Measurements from ENCODE around the gene TBC1D1. TPM values are rescaled to one million over a fixed set of nuclear protein-coding genes. Genes with fewer than 3 reads are reported as not detected.

TBC1D1 gene
- total and polyA plus RNA-seq, 4 experiments from 2014 or later = 15.3 to 46.7 (median 34.3) TPM

- Mint-ChIP-seq H3K27me3 (no peaks in the 10 kb centered on the region), H3K9me3 (peaks cover 0 to 3% (median 0%) of the 10 kb centered on the region in 8 donors), H3K27ac (peak overlapping the region in 5 of 7 donors; percentile 49 to 90 (median 57)), H3K36me3 (no peaks in the 10 kb centered on the region), H3K4me1 (peaks cover 29 to 57% (median 44%) of the 10 kb centered on the region in 4 donors), H3K4me3 (peak overlapping the region in 5 of 8 donors; percentile 2 to 65 (median 32))
- Histone ChIP-seq H3K4me1 (ENCODE audit: insufficient read depth, low read length) (peaks cover 39% of the 10 kb centered on the region), H3K27me3 (ENCODE audit: insufficient read depth, low read length) (no peaks in the 10 kb centered on the region), H3K9me3 (ENCODE audit: control insufficient read depth in 1 of 2, low read length in 2 of 2) (no peaks in the 10 kb centered on the region), H3K36me3 (ENCODE audit: insufficient read depth, low read length) (no peaks in the 10 kb centered on the region), H3K27ac (ENCODE audit: low read depth, low read length) (no peak overlapping the region), H3K4me3 (ENCODE audit: low read length in 2 of 2) (no peak overlapping the region)
- POLR2A ChIA-PET (ENCODE audit: partially characterized antibody) = interaction anchor here (2.0 to 3.2 kb wide), 3 partner anchors 15 to 555 kb away, joined by 7 to 11 read pairs (median 8); no protein-coding TSS in a partner anchor
- no peak for DNase-seq
- CTCF ChIA-PET (ENCODE audit: partially characterized antibody) = interaction anchor here (0.7 to 13.4 kb wide), 7 partner anchors 21 to 553 kb away, joined by 4 to 292 read pairs (median 78); no protein-coding TSS in a partner anchor
- intact Hi-C loops (cut with micrococcal nuclease) = loop anchor here (5.0 kb wide), 1 partner anchor 681 kb away; the partner anchor contains the start of gene TLR6
Measured at GRCh38 chr4:38176165-38176564, 285.3 kb downstream of the TBC1D1 start.

GRCh38 chr4:38177035-38177546, 286.2 kb downstream of the TBC1D1 start:
- peak; percentile 57 to 72 (median 62) for DNase-seq
- peak overlapping the region; percentile 89 to 97 (median 93) for H3K27ac Mint-ChIP-seq
- Histone ChIP-seq H3K36me3 (ENCODE audit: insufficient read depth, low read length) (no peaks in the 10 kb centered on the region), H3K27ac (ENCODE audit: low read depth, low read length) (peak overlapping the region; percentile 39), H3K4me3 (ENCODE audit: low read length in 2 of 2) (peak overlapping the region; percentile 6 to 40), H3K9me3 (ENCODE audit: control insufficient read depth in 1 of 2, low read length in 2 of 2) (no peaks in the 10 kb centered on the region), H3K27me3 (ENCODE audit: insufficient read depth, low read length) (no peaks in the 10 kb centered on the region), H3K4me1 (ENCODE audit: insufficient read depth, low read length) (peaks cover 39% of the 10 kb centered on the region)
- no peaks in the 10 kb centered on the region for H3K27me3 Mint-ChIP-seq
- ChIA-PET POLR2A (ENCODE audit: partially characterized antibody) (interaction anchor here (0.6 to 5.3 kb wide), 10 partner anchors 16 to 554 kb away, joined by 3 to 41 read pairs (median 6); no protein-coding TSS in a partner anchor), CTCF (ENCODE audit: partially characterized antibody) (interaction anchor here (0.9 to 13.4 kb wide), 16 partner anchors 11 to 683 kb away, joined by 3 to 292 read pairs (median 10); partner anchors contain the start of genes TLR1 and TLR10)
- H3K36me3 Mint-ChIP-seq = no peaks in the 10 kb centered on the region
- peaks cover 29 to 59% (median 44%) of the 10 kb centered on the region in 4 donors for H3K4me1 Mint-ChIP-seq
- peak overlapping the region; percentile 73 to 86 (median 82) for H3K4me3 Mint-ChIP-seq
- intact Hi-C loops (cut with micrococcal nuclease) = loop anchor here (1.0 to 5.0 kb wide), 3 partner anchors 16 to 680 kb away; partner anchors contain the start of gene TLR6
- H3K9me3 Mint-ChIP-seq = peaks cover 0 to 2% (median 0%) of the 10 kb centered on the region in 8 donors

GRCh38 chr4:38177641-38178391, 286.9 kb downstream of the TBC1D1 start:
- no peaks in the 10 kb centered on the region for H3K27me3 Mint-ChIP-seq
- no peaks in the 10 kb centered on the region for H3K9me3 Mint-ChIP-seq
- Histone ChIP-seq H3K27ac (ENCODE audit: low read depth, low read length) (peak overlapping the region; percentile 39), H3K4me3 (ENCODE audit: low read length in 2 of 2) (peak overlapping the region; percentile 6 to 40), H3K4me1 (ENCODE audit: insufficient read depth, low read length) (peaks cover 39% of the 10 kb centered on the region), H3K9me3 (ENCODE audit: control insufficient read depth in 1 of 2, low read length in 2 of 2) (no peaks in the 10 kb centered on the region), H3K36me3 (ENCODE audit: insufficient read depth, low read length) (no peaks in the 10 kb centered on the region), H3K27me3 (ENCODE audit: insufficient read depth, low read length) (no peaks in the 10 kb centered on the region)
- ChIA-PET POLR2A (ENCODE audit: partially characterized antibody) (interaction anchor here (0.6 to 5.3 kb wide), 9 partner anchors 17 to 553 kb away, joined by 3 to 41 read pairs (median 7); no protein-coding TSS in a partner anchor), CTCF (ENCODE audit: partially characterized antibody) (interaction anchor here (0.6 to 13.4 kb wide), 22 partner anchors 11 to 683 kb away, joined by 3 to 292 read pairs (median 8); partner anchors contain the start of genes TLR1 and TLR10)
- peak overlapping the region; percentile 89 to 97 (median 93) for H3K27ac Mint-ChIP-seq
- no peaks in the 10 kb centered on the region for H3K36me3 Mint-ChIP-seq
- peak; percentile 34 to 54 (median 37) for DNase-seq
- intact Hi-C loops (cut with micrococcal nuclease) = loop anchor here (1.0 to 5.0 kb wide), 4 partner anchors 17 to 679 kb away; partner anchors contain the start of gene TLR6
- peak overlapping the region; percentile 73 to 86 (median 82) for H3K4me3 Mint-ChIP-seq
- peaks cover 29 to 59% (median 44%) of the 10 kb centered on the region in 4 donors for H3K4me1 Mint-ChIP-seq

GRCh38 chr4:38178392-38178995, 287.6 kb downstream of the TBC1D1 start:
- Histone ChIP-seq H3K27me3 (ENCODE audit: insufficient read depth, low read length) (no peaks in the 10 kb centered on the region), H3K9me3 (ENCODE audit: control insufficient read depth in 1 of 2, low read length in 2 of 2) (no peaks in the 10 kb centered on the region), H3K4me1 (ENCODE audit: insufficient read depth, low read length) (peaks cover 39% of the 10 kb centered on the region), H3K4me3 (ENCODE audit: low read length in 2 of 2) (no peak overlapping the region), H3K36me3 (ENCODE audit: insufficient read depth, low read length) (no peaks in the 10 kb centered on the region), H3K27ac (ENCODE audit: low read depth, low read length) (no peak overlapping the region)
- peak overlapping the region in 5 of 7 donors; percentile 89 to 97 (median 93) for H3K27ac Mint-ChIP-seq
- intact Hi-C loops (cut with micrococcal nuclease) = loop anchor here (2.0 to 5.0 kb wide), 2 partner anchors 132 to 679 kb away; partner anchors contain the start of gene TLR6
- peak overlapping the region in 6 of 8 donors; percentile 3 to 85 (median 82) for H3K4me3 Mint-ChIP-seq
- H3K36me3 Mint-ChIP-seq = no peaks in the 10 kb centered on the region
- no peaks in the 10 kb centered on the region for H3K27me3 Mint-ChIP-seq
- ChIA-PET POLR2A (ENCODE audit: partially characterized antibody) (interaction anchor here (0.6 to 5.3 kb wide), 7 partner anchors 18 to 552 kb away, joined by 3 to 41 read pairs (median 7); no protein-coding TSS in a partner anchor), CTCF (ENCODE audit: partially characterized antibody) (interaction anchor here (0.5 to 13.4 kb wide), 31 partner anchors 9 to 682 kb away, joined by 3 to 292 read pairs (median 9); partner anchors contain the start of genes TLR1 and TLR10)
- no peaks in the 10 kb centered on the region for H3K9me3 Mint-ChIP-seq
- no peak for DNase-seq
- H3K4me1 Mint-ChIP-seq = peaks cover 29 to 59% (median 43%) of the 10 kb centered on the region in 4 donors

- Histone ChIP-seq H3K4me3 (ENCODE audit: low read length in 2 of 2) (no peak overlapping the region), H3K27ac (ENCODE audit: low read depth, low read length) (no peak overlapping the region), H3K9me3 (ENCODE audit: control insufficient read depth in 1 of 2, low read length in 2 of 2) (no peaks in the 10 kb centered on the region), H3K27me3 (ENCODE audit: insufficient read depth, low read length) (no peaks in the 10 kb centered on the region), H3K36me3 (ENCODE audit: insufficient read depth, low read length) (no peaks in the 10 kb centered on the region), H3K4me1 (ENCODE audit: insufficient read depth, low read length) (peaks cover 39% of the 10 kb centered on the region)
- H3K4me3 Mint-ChIP-seq = peak overlapping the region in 1 of 8 donors; percentile 8
- H3K9me3 Mint-ChIP-seq = no peaks in the 10 kb centered on the region
- peak overlapping the region in 5 of 7 donors; percentile 0 to 48 (median 35) for H3K27ac Mint-ChIP-seq
- peak; percentile 69 to 77 (median 70) for DNase-seq
- intact Hi-C loops (cut with micrococcal nuclease) = loop anchor here (1.0 to 5.0 kb wide), 8 partner anchors 118 to 677 kb away; partner anchors contain the start of gene TLR6
- H3K27me3 Mint-ChIP-seq = no peaks in the 10 kb centered on the region
- POLR2A ChIA-PET (ENCODE audit: partially characterized antibody) = interaction anchor here (0.5 to 5.3 kb wide), 8 partner anchors 51 to 551 kb away, joined by 3 to 41 read pairs (median 4); no protein-coding TSS in a partner anchor
- H3K36me3 Mint-ChIP-seq = no peaks in the 10 kb centered on the region
- CTCF ChIA-PET (ENCODE audit: partially characterized antibody) = interaction anchor here (0.6 to 13.4 kb wide), 62 partner anchors 10 to 681 kb away, joined by 3 to 292 read pairs (median 5); partner anchors contain the start of genes TLR1 and TLR10
- H3K4me1 Mint-ChIP-seq = peaks cover 29 to 58% (median 42%) of the 10 kb centered on the region in 4 donors
Measured at GRCh38 chr4:38179690-38180377, 288.9 kb downstream of the TBC1D1 start.

GRCh38 chr4:38180456-38180855, 289.6 kb downstream of the TBC1D1 start:
- Histone ChIP-seq H3K27ac (ENCODE audit: low read depth, low read length) (no peak overlapping the region), H3K4me3 (ENCODE audit: low read length in 2 of 2) (no peak overlapping the region), H3K36me3 (ENCODE audit: insufficient read depth, low read length) (no peaks in the 10 kb centered on the region), H3K27me3 (ENCODE audit: insufficient read depth, low read length) (no peaks in the 10 kb centered on the region), H3K9me3 (ENCODE audit: control insufficient read depth in 1 of 2, low read length in 2 of 2) (no peaks in the 10 kb centered on the region), H3K4me1 (ENCODE audit: insufficient read depth, low read length) (peaks cover 39% of the 10 kb centered on the region)
- Mint-ChIP-seq H3K9me3 (no peaks in the 10 kb centered on the region), H3K27me3 (no peaks in the 10 kb centered on the region), H3K4me1 (peaks cover 27 to 52% (median 38%) of the 10 kb centered on the region in 4 donors), H3K4me3 (no peak overlapping the region), H3K36me3 (no peaks in the 10 kb centered on the region), H3K27ac (no peak overlapping the region)
- ChIA-PET CTCF (ENCODE audit: partially characterized antibody) (interaction anchor here (0.9 to 13.4 kb wide), 43 partner anchors 10 to 624 kb away, joined by 3 to 292 read pairs (median 7); partner anchors contain the start of genes TLR1 and TLR10), POLR2A (ENCODE audit: partially characterized antibody) (interaction anchor here (1.6 to 5.3 kb wide), 5 partner anchors 118 to 550 kb away, joined by 4 to 41 read pairs (median 6); no protein-coding TSS in a partner anchor)
- intact Hi-C loops (cut with micrococcal nuclease) = no loop called here
- DNase-seq = no peak

Data from CD4-positive, alpha-beta memory T cell (primary cell).